Mucosa of stomach (tissue), 1 donor: ENCODE results near the gene ISG20L2.
A peak's percentile ranks its signal among the peaks of the same experiment; 100 is the strongest.

Experiments
- H3K27me3 ChIP-seq: one replicate; pipeline ENCODE4 v1.7.0; 2013; ENCODE audit warnings: mild to moderate bottlenecking, low read length; ENCODE audit not compliant: control insufficient read depth, insufficient read depth
- H3K36me3 ChIP-seq: one replicate; pipeline ENCODE4 v1.7.0; 2013; ENCODE audit warnings: low read length; ENCODE audit not compliant: control insufficient read depth, insufficient read depth
- H3K4me1 ChIP-seq: one replicate; pipeline ENCODE4 v1.7.0; 2013; ENCODE audit warnings: mild to moderate bottlenecking, low read length; ENCODE audit not compliant: control insufficient read depth, insufficient read depth
- H3K4me3 ChIP-seq: one replicate; pipeline ENCODE4 v1.7.0; 2013; ENCODE audit warnings: low read length
- H3K9ac ChIP-seq: one replicate; pipeline ENCODE4 v1.7.0; 2013; ENCODE audit warnings: mild to moderate bottlenecking, low read length, moderate library complexity
- H3K9me3 ChIP-seq: one replicate; pipeline ENCODE4 v1.7.0; 2013; ENCODE audit warnings: mild to moderate bottlenecking, low read length, moderate library complexity; ENCODE audit not compliant: control insufficient read depth
- donor health status: Pancreatic carcinoma.

ISG20L2 gene

GRCh38 chr1:156708218-156708661 lies 20.3 kb downstream of the ISG20L2 start:
- no peaks in the 10 kb centered on the region for H3K9me3 ChIP-seq
- H3K27me3 ChIP-seq, result peaks cover 33% of the 10 kb centered on the region
- peaks cover 59% of the 10 kb centered on the region for H3K4me1 ChIP-seq
- no peak overlapping the region for H3K9ac ChIP-seq
- H3K4me3 ChIP-seq, result no peak overlapping the region
- no peaks in the 10 kb centered on the region for H3K36me3 ChIP-seq

DNA sequence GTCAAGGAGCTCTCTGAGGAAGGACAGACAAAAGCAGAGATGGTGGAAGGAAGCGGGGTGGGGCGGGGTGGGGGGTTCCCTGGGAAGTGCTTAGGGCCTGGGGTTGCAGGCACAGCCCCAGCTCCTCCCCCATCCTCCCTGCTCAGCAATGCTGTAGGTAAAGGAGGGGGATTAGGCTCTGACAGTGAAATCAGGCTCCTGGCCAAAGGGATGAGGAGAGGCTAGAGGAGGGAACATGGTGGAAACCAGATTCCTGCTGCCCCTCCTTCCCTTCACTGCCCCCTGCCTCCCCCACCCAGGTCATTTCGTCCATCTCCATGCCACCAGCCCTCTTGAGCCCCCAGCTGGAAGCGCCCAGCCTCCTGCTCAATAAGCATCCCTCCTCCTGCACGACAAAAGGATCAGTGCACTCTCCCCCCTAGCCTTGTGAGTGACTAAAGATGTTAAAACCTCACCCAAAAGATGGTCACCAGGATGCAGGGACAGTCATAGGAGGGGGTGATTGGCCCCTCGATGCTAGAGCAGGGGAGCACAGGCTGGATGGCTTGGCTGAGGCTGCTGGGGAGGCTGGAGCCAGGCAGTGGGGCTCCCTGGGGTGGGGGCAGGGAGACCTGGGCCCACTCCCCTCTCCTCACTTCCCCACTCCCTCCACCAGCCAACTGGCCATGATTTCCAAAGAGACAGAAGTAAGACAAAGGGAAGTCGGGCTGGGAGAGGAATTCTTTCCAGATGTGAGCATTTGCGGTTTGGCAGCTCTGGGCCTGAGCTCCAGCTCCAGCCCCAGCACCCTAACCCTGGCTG lies 20.9 kb downstream of the ISG20L2 start:
- Histone ChIP-seq H3K4me3 (no peak overlapping the region), H3K9ac (no peak overlapping the region), H3K36me3 (no peaks in the 10 kb centered on the region), H3K27me3 (peaks cover 36% of the 10 kb centered on the region), H3K4me1 (peaks cover 59% of the 10 kb centered on the region), H3K9me3 (no peaks in the 10 kb centered on the region)

- no peaks in the 10 kb centered on the region for H3K9me3 ChIP-seq
- H3K36me3 ChIP-seq, result no peaks in the 10 kb centered on the region
- H3K27me3 ChIP-seq, result peaks cover 36% of the 10 kb centered on the region
- H3K9ac ChIP-seq, result peak overlapping the region; percentile 58
- peaks cover 59% of the 10 kb centered on the region for H3K4me1 ChIP-seq
- H3K4me3 ChIP-seq, result peak overlapping the region; percentile 20
Measured at GRCh38 chr1:156706657-156707416, 21.7 kb downstream of the ISG20L2 start.

DNA sequence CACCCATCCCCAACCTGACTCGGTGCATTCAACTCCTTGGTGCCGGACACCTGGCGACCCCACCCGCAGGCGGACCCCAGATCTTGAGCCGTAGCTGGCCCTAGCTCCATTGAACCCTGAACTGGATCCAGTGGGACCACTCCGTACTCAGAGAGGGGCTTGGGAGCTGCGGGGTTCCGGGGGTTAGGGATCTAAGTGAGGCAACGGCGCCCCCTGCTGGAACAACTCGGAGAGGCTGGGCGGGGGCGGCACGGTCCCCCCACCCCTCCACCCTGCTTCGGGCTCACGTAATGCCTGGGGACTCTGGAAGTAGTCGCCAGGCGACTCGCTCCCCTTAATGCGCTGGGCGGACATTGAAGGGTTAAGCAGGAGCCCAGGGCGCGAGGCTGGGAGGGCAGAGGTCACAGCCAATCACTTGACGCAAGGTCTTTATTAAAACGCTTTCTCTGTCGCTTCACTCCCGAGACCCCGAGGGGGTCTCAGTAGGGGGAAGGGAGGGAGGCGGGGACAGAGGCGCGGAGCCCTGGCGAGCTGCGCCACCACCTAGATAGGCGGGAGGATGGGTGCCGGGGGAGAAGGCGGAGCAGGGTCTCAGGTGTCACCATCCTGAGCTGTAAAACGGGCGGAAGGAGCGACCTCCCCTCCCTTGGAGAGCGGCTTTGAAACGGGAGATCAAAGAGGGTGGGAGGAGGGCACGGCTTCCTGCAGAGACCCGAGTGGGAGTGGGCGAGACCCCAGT lies 22.5 kb downstream of the ISG20L2 start:
- peaks cover 36% of the 10 kb centered on the region for H3K27me3 ChIP-seq
- peaks cover 59% of the 10 kb centered on the region for H3K4me1 ChIP-seq
- H3K9me3 ChIP-seq, result no peaks in the 10 kb centered on the region

GRCh38 chr1:156705321-156705917 lies 23.1 kb downstream of the ISG20L2 start, which contains the start of gene CRABP2:
Gene CRABP2, minus strand, starts transcription at chr1:156705583. Its CDS starts 137 bp downstream, at chr1:156705446.
- H3K9ac ChIP-seq, result peak within 1 kb of the TSS; percentile 58
- H3K4me1 ChIP-seq, result peaks cover 56% of the 10 kb centered on the region
- H3K27me3 ChIP-seq, result peaks cover 38% of the 10 kb centered on the region
- H3K9me3 ChIP-seq, result no peaks in the 10 kb centered on the region
- H3K4me3 ChIP-seq, result peak within 1 kb of the TSS; percentile 20
- H3K36me3 ChIP-seq, result no peaks in the 10 kb centered on the region

More for the DNA sequence above, 22.5 kb downstream of the ISG20L2 start:
- H3K36me3 ChIP-seq, result no peaks in the 10 kb centered on the region
- H3K4me3 ChIP-seq, result peak overlapping the region; percentile 20
- H3K9ac ChIP-seq, result peak overlapping the region; percentile 58

- Histone ChIP-seq H3K9ac (peak overlapping the region; percentile 58), H3K27me3 (peaks cover 43% of the 10 kb centered on the region), H3K4me1 (peaks cover 51% of the 10 kb centered on the region), H3K36me3 (no peaks in the 10 kb centered on the region), H3K9me3 (no peaks in the 10 kb centered on the region), H3K4me3 (peak overlapping the region; percentile 20)
Measured at GRCh38 chr1:156704930-156705320, 23.6 kb downstream of the ISG20L2 start.

DNA sequence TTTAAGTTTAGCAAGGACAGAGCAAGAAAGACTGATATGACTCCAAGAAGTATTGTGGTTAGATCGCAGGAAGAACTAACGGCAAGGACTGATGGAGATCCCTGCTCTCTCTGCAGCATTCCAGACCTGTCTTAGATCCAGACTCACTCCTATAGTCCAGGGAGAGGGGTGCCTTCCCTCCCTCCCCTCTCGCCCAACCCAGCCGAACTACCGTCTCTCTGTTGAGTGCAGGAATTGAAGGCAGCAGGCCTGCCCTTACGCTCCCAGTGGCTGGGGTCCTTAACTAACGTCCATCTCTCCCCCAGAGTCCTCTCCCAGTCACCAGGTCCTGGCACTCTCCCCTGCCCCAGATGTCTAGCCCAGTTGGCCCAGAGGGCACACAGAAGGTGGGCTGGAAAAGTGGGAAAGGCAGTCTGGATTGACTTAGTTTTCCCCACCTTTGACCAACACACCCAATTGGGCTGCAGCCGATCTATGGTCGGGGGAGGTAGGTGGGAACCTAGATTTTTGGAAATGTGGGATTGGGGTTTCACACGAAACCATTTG lies 24.3 kb downstream of the ISG20L2 start:
- no peaks in the 10 kb centered on the region for H3K36me3 ChIP-seq
- H3K4me1 ChIP-seq, result peaks cover 44% of the 10 kb centered on the region
- H3K9me3 ChIP-seq, result no peaks in the 10 kb centered on the region
- H3K4me3 ChIP-seq, result no peak overlapping the region
- H3K27me3 ChIP-seq, result peaks cover 43% of the 10 kb centered on the region
- H3K9ac ChIP-seq, result no peak overlapping the region

- Histone ChIP-seq H3K36me3 (no peaks in the 10 kb centered on the region), H3K4me3 (no peak overlapping the region), H3K9me3 (no peaks in the 10 kb centered on the region), H3K27me3 (peaks cover 43% of the 10 kb centered on the region), H3K9ac (no peak overlapping the region), H3K4me1 (peaks cover 39% of the 10 kb centered on the region)
Measured at GRCh38 chr1:156703741-156704140, 24.8 kb downstream of the ISG20L2 start.

- Histone ChIP-seq H3K9ac (no peak overlapping the region), H3K36me3 (no peaks in the 10 kb centered on the region), H3K9me3 (no peaks in the 10 kb centered on the region), H3K27me3 (peaks cover 43% of the 10 kb centered on the region), H3K4me3 (no peak overlapping the region), H3K4me1 (peaks cover 37% of the 10 kb centered on the region)
Measured at GRCh38 chr1:156703336-156703735, 25.2 kb downstream of the ISG20L2 start.

- no peaks in the 10 kb centered on the region for H3K9me3 ChIP-seq
- H3K27me3 ChIP-seq, result peaks cover 37% of the 10 kb centered on the region
- no peak overlapping the region for H3K4me3 ChIP-seq
- peaks cover 17% of the 10 kb centered on the region for H3K4me1 ChIP-seq
- no peak overlapping the region for H3K9ac ChIP-seq
- no peaks in the 10 kb centered on the region for H3K36me3 ChIP-seq
Measured at GRCh38 chr1:156700736-156701531, 27.6 kb downstream of the ISG20L2 start.

DNA sequence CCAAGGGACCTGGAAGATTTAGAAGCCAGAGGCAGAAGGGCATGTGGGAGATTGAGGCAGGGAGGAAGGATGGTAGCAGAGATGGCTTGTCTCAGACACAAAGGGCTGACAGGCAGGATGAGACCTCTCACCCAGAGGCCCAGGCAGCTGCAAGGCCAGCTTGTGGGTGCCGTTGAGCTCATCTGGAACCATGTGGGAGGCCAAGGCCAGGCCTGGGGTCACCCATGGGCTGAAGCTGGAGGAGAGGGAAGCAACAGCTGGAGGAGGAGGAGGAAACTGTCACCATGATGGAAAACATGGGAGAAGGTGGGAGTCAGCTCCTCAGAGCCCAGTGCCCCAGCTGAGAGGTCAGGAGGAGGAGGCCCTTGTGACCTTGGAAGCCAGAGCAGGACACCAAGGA lies 29.6 kb downstream of the ISG20L2 start:
- no peak overlapping the region for H3K9ac ChIP-seq
- no peaks in the 10 kb centered on the region for H3K9me3 ChIP-seq
- H3K27me3 ChIP-seq, result peaks cover 21% of the 10 kb centered on the region
- peaks cover 5% of the 10 kb centered on the region for H3K4me1 ChIP-seq
- no peak overlapping the region for H3K4me3 ChIP-seq
- H3K36me3 ChIP-seq, result no peaks in the 10 kb centered on the region
